Pancreas (tissue), 10 donors: ENCODE results near the gene ABCA2. TPM values are rescaled to one million over a fixed set of nuclear protein-coding genes. Genes with fewer than 3 reads are reported as not detected.

Experiments
- ATAC-seq, 4 donors: fragments of 200-7000 bp; cut with Tn5 transposase; one replicate each; pipeline versions ENCODE4 v1.8.0 to v1.9.1; 2020; ENCODE audit warnings: mild to moderate bottlenecking in 4 of 4, moderate library complexity in 4 of 4
- DNase-seq, 6 donors: peaks; one replicate each; pipeline ENCODE4 v3.0.0-alpha.2; 2020
- FAIRE-seq: peaks from 2 replicates; lab custom pipeline; 2012; peaks lifted over from hg19 to GRCh38; lab: Jason Lieb, UNC
- H3K27ac ChIP-seq, 4 donors: fragments of 200-600 bp; sonication (generic); 1 replicate in 3 of 4; 2 replicates in 1 of 4; pipeline versions ENCODE4 v1.5.0 to v1.8.0; 2020
- H3K27me3 ChIP-seq, 4 donors: fragments of 200-600 bp; one replicate each; pipeline ENCODE4 v1.8.0; 2021
- H3K36me3 ChIP-seq, 3 donors: fragments of 200-600 bp; sonication (generic) in 1 of 3; one replicate each; pipeline versions ENCODE4 v1.5.0 to v1.8.0; 2020 to 2021
- H3K4me1 ChIP-seq, 3 donors: fragments of 200-600 bp; one replicate each; pipeline ENCODE4 v1.8.0; 2021
- H3K4me3 ChIP-seq, 4 donors: fragments of 200-600 bp; sonication (generic) in 2 of 4; one replicate each; pipeline versions ENCODE4 v1.5.0 to v1.8.0; 2020 to 2021
- H3K9me3 ChIP-seq, 4 donors: fragments of 200-600 bp; one replicate each; pipeline ENCODE4 v1.8.0; 2021
- WGBS, 2 donors: extraction: QIAGEN DNeasy Blood & Tissue Kit; methylation state at CpG; one replicate each; pipeline ENCODE4 v1.1.7; 2013; 5-methylcytosine and 5-hydroxymethylcytosine counted together
- intact Hi-C, 3 donors: fragments of 100-400 bp; cut with DNase I; formaldehyde crosslinking; loops; one replicate each; pipeline versions ENCODE4 v1.11.1 to v1.14.2; 2022
- polyA plus RNA-seq, 2 donors: library from polyadenylated mRNA; stranded (reverse); fragments of 200-250 nt; gene quantifications; one replicate each; pipeline ENCODE4 v1.2.3, GENCODE V29; 2013
- total RNA-seq, 6 donors: library from RNA; stranded (reverse); fragmentation: NEBNext Ultra II Directional in 4 of 6; extraction: Animal tissue kit (Norgen Biotek cat#: 25700) in 4 of 6; gene quantifications; one replicate each; pipeline versions ENCODE4 v1.2.1 to v1.2.4, GENCODE V29; 2021 to 2023
- TF ChIP-seq, protein P1 (sequence below), 4 donors: fragments of 200-600 bp; sonication (generic) in 3 of 4; IDR thresholded peaks; one replicate each; pipeline versions ENCODE4 v1.5.0 to v1.8.0; 2021; ENCODE audit warnings: antibody characterized with exemption in 4 of 4
- donor health status: healthy with polysubstance abuse.
- donor health status: DM: no; HTN: no; CAD: no; lungs with moderate emphysema.
- donor health status: DM: no; HTN: no; CAD: no.
- donor health status: control.
- donor health status: control.
- donor health status: Bipolar disorder and iron deficiency.
- donor health status: DM: yes; HTN: yes; CAD: no.
- donor health status: DM: no; HTN: no; CAD: no.
- donor health status: DM: no; HTN: no; CAD: no.
- donor health status: DM: yes; HTN: yes; CAD: no.

Gene ABCA2
- total and polyA plus RNA-seq, 8 donors: 16.2 to 80.0 (median 27.5) TPM

GRCh38 chr9:136972335-136972734 is 55.7 kb downstream of the ABCA2 start:
- no peak for ATAC-seq
- 73 to 75% methylated on average over 9 to 11 of the region's 11 CpGs for WGBS, 2 donors
- TF ChIP-seq, protein P1, sequence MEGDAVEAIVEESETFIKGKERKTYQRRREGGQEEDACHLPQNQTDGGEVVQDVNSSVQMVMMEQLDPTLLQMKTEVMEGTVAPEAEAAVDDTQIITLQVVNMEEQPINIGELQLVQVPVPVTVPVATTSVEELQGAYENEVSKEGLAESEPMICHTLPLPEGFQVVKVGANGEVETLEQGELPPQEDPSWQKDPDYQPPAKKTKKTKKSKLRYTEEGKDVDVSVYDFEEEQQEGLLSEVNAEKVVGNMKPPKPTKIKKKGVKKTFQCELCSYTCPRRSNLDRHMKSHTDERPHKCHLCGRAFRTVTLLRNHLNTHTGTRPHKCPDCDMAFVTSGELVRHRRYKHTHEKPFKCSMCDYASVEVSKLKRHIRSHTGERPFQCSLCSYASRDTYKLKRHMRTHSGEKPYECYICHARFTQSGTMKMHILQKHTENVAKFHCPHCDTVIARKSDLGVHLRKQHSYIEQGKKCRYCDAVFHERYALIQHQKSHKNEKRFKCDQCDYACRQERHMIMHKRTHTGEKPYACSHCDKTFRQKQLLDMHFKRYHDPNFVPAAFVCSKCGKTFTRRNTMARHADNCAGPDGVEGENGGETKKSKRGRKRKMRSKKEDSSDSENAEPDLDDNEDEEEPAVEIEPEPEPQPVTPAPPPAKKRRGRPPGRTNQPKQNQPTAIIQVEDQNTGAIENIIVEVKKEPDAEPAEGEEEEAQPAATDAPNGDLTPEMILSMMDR (IDR thresholded peaks at IDR 0.05): no peak
- Histone ChIP-seq H3K9me3 (no peaks in the 10 kb centered on the region), H3K4me1 (no peaks in the 10 kb centered on the region), H3K4me3 (no peak overlapping the region), H3K36me3 (no peaks in the 10 kb centered on the region), H3K27me3 (no peaks in the 10 kb centered on the region), H3K27ac (no peak overlapping the region)
- DNase-seq: no peak
- intact Hi-C loops: no loop called here
- no peak for FAIRE-seq

GRCh38 chr9:136971746-136972145 is 56.3 kb downstream of the ABCA2 start:
- Histone ChIP-seq H3K36me3 (no peaks in the 10 kb centered on the region), H3K9me3 (no peaks in the 10 kb centered on the region), H3K4me3 (no peak overlapping the region), H3K4me1 (no peaks in the 10 kb centered on the region), H3K27me3 (no peaks in the 10 kb centered on the region), H3K27ac (no peak overlapping the region)
- FAIRE-seq: no peak
- TF ChIP-seq, protein P1 (IDR thresholded peaks at IDR 0.05): no peak
- no peak for ATAC-seq
- 72 to 76% methylated on average over 13 to 14 of the region's 14 CpGs for WGBS, 2 donors
- no peak for DNase-seq
- intact Hi-C loops: no loop called here

GRCh38 chr9:136970361-136970760 is 57.7 kb downstream of the ABCA2 start:
- Histone ChIP-seq H3K4me1 (peaks cover 0 to 5% (median 4%) of the 10 kb centered on the region in 3 donors), H3K9me3 (no peaks in the 10 kb centered on the region), H3K27me3 (no peaks in the 10 kb centered on the region), H3K4me3 (no peak overlapping the region), H3K36me3 (no peaks in the 10 kb centered on the region), H3K27ac (no peak overlapping the region)
- DNase-seq (no peak), ATAC-seq (no peak), FAIRE-seq (no peak)
- intact Hi-C loops: no loop called here
- TF ChIP-seq, protein P1 (IDR thresholded peaks at IDR 0.05): no peak
- WGBS, 2 donors: 84 to 88% methylated on average over 10 to 11 of the region's 11 CpGs

- peaks cover 0 to 5% (median 4%) of the 10 kb centered on the region in 3 donors for H3K4me1 ChIP-seq
Observed at GRCh38 chr9:136969774-136970173, 58.3 kb downstream of the ABCA2 start.

GRCh38 chr9:136969150-136969549 is 58.9 kb downstream of the ABCA2 start:
- Histone ChIP-seq H3K27ac (no peak overlapping the region), H3K27me3 (no peaks in the 10 kb centered on the region), H3K4me3 (no peak overlapping the region), H3K36me3 (no peaks in the 10 kb centered on the region), H3K4me1 (peaks cover 0 to 5% (median 4%) of the 10 kb centered on the region in 3 donors), H3K9me3 (no peaks in the 10 kb centered on the region)
- DNase-seq: no peak
- no peak for ATAC-seq
- TF ChIP-seq, protein P1 (IDR thresholded peaks at IDR 0.05): no peak
- WGBS, 2 donors: 84 to 85% methylated on average over 17 of the region's 17 CpGs
- FAIRE-seq: no peak
- intact Hi-C loops: no loop called here

More at GRCh38 chr9:136969774-136970173, 58.3 kb downstream of the ABCA2 start:
- no peak for DNase-seq
- no peak for ATAC-seq
- no peak for FAIRE-seq
- Histone ChIP-seq H3K9me3 (no peaks in the 10 kb centered on the region), H3K27me3 (no peaks in the 10 kb centered on the region), H3K36me3 (no peaks in the 10 kb centered on the region), H3K27ac (no peak overlapping the region), H3K4me3 (no peak overlapping the region)
- TF ChIP-seq, protein P1 (IDR thresholded peaks at IDR 0.05): no peak
- 72 to 75% methylated on average over 5 of the region's 5 CpGs for WGBS, 2 donors
- intact Hi-C loops: no loop called here
